IPS-NIHi11 (cell line): ENCODE measurements around the gene BCKDK.
A peak's percentile ranks its signal among the peaks of the same experiment; 100 is the strongest.
"Not testable (repeated sequence)": the region's sequence is repeated elsewhere in the genome, so short reads cannot be mapped to it uniquely, and the experiment has no call there.

ENCODE experiments used
- DNase-seq: peaks from one replicate; pipeline ENCODE4 v3.0.0; 2012; ENCODE audit warnings: mixed read lengths, low spot score

BCKDK gene

GRCh38 chr16:31142109-31143010 is 34.2 kb downstream of the BCKDK start:
- DNase-seq = peak; percentile 99

GRCh38 chr16:31143011-31143693 is 35.0 kb downstream of the BCKDK start:
- DNase-seq = no peak

GRCh38 chr16:31143694-31144148 is 35.5 kb downstream of the BCKDK start:
- no peak for DNase-seq

GRCh38 chr16:31144418-31144817 is 36.2 kb downstream of the BCKDK start:
- not testable (repeated sequence) for DNase-seq

GRCh38 chr16:31145398-31145990 is 37.3 kb downstream of the BCKDK start:
- DNase-seq = no peak

GRCh38 chr16:31147574-31147973 is 39.4 kb downstream of the BCKDK start:
- no peak for DNase-seq

GRCh38 chr16:31148281-31148728 is 40.1 kb downstream of the BCKDK start:
- DNase-seq = peak; percentile 82

- peak; percentile 10 for DNase-seq
Observed at GRCh38 chr16:31148896-31149295, 40.7 kb downstream of the BCKDK start.

- DNase-seq = no peak
Observed at GRCh38 chr16:31149332-31149731, 41.1 kb downstream of the BCKDK start.

GRCh38 chr16:31149894-31150890 is 42.0 kb downstream of the BCKDK start, which contains the start of gene PRSS36:
Gene PRSS36, minus strand, starts transcription at chr16:31150066. Its CDS starts 31 bp downstream, at chr16:31150035.
- DNase-seq = peak; percentile 5

GRCh38 chr16:31150976-31151375 is 42.8 kb downstream of the BCKDK start:
- DNase-seq = not testable (repeated sequence)

GRCh38 chr16:31157136-31157535 is 49.0 kb downstream of the BCKDK start:
- DNase-seq = no peak
